Stimulated activated CD8-positive, alpha-beta memory T cell treated with anti-CD3 and anti-CD28 coated beads, Interleukin-7, amount 100 ng/mL, for 1 hour (primary cell): ENCODE measurements around the gene TP73.

Experiments used
- DNase-seq, 2 donors: peaks; one replicate each; pipeline ENCODE4 v3.0.0-alpha.2; 2020; ENCODE audit warnings: low read depth in 2 of 2

TP73 gene

DNA sequence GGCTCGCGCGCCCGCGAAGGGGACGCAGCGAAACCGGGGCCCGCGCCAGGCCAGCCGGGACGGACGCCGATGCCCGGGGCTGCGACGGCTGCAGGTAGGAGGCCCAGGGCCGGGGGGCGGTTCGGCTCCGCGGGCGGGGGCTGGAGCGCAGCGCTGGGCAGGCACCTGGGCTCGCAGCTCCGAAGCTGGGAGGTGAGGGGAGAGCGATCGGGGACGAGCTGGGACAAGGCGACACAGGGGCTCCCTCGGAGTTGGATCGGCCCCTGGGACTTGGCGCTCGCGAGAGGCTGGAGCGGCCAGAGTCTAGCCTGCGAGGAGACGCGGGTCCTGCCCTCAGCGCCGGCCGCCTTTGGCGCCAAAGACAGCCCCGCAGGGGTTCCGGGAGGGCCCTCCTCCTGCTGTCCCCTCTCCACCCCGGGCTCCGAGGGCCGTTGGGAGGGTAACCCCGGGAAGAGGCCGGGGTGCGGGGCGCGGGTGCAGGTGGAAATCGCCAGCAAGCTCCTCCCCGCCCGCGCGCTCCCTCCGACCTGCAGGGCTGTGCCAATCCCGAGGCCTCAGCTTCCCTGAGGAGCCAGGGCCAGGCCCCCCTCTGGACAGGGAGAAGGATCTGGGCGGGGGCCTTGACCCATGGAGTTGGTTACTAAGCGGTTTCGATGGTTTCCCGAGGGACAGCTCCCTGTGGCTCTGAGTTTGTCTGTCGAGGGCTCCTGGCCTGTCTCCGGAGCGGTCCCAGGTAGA, 401 bp downstream of the TP73 start:
- no peak for DNase-seq

DNA sequence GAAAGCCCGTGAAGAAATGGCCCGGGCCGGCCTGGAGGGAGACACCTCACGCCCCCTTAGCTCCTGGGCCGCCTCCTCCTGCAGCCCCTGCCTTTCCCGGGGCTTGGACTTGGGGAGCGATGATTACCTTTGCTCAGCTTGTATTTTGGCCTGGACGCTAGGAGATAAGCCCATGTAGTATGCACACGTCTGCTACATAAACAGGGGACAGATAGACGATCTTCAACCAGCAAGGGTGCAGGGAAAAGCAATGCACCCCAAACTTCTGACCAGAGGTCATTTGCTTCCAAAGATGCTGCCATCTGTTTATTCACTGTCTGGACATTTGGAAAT, 936 bp downstream of the TP73 start:
- no peak for DNase-seq

DNA sequence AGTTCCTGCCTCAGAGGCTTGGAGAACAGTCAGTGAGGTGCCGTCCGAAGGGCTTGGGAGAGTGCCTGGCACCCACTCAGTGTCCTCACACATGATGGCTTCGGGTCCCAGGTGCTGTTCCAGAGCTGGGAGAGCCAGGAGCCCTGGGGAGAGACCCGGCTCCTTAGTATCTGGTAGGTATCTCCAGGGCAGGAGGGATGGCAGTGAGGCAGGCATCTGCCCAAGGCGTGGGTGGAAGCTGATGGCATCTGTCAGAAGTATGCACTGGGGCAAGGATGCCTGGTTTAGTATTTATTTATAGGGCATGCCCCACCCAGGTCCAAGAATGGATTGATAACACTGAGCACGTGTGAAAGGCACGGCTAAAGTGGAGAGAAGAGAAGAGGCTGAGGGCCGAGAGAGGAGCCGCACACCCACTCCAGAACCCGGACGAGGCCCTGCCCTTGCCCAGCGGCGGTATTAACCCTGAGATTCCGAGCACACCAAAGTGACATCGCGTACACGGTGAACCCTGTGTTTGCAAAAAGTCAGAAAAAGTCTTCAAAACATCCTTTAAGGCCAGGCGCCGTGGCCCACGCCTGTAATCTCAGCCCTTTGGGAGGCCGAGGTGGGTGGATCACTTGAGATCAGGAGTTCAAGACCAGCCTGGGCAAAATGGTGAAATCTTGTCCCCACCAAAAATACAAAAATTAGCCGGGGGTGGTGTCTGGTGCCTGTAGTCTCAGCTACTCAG, 2.4 kb downstream of the TP73 start:
- no peak for DNase-seq

DNA sequence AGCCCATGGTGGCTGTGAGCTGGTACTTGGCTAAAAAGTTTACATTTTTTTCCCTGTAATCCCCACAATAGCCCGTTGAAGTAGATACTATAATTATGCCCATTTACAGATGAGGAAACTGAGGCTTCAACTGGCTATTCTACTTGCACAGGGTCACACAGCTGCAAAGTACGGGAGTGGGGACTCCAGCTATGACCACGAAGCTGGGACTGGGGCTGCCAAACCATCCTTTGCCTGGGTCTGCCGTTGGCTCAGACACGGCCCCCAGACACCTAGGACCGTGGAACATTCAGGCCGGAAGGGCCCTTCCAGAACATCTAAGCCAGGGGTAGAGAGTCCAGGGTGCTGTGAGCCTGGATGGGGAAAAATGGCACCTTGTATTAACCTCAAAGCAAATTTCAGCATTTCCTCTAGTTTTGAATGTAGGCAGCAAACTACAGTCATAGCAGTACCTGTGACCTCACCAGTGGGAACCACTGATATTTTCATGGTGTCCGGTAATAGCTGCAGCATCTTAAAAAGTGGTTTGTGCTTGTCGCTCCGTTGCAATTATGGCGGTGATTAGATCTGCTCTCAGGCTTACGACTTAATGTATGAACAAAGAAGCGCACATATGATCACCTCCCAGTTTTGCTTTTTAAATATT, 4.3 kb downstream of the TP73 start:
- DNase-seq = no peak

DNA sequence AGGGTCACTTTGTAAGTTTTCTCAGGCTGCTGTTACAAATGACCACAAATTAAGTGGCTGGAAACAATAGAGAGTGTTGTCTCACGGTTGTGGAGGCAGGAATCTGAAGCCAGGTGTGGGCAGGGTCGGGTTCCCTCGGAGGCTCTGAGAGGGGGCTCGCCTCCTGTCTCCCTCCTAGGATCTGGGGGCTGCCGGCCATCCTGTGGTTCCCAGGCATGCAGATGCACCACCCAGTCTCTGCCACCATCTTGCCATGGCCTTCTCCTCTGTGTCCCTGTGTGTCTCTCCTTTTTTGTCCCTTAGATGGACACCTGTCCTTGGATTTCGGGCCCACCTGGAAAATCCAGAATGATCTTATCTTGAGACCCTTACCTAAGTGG, 4.8 kb downstream of the TP73 start:
- DNase-seq = no peak

DNA sequence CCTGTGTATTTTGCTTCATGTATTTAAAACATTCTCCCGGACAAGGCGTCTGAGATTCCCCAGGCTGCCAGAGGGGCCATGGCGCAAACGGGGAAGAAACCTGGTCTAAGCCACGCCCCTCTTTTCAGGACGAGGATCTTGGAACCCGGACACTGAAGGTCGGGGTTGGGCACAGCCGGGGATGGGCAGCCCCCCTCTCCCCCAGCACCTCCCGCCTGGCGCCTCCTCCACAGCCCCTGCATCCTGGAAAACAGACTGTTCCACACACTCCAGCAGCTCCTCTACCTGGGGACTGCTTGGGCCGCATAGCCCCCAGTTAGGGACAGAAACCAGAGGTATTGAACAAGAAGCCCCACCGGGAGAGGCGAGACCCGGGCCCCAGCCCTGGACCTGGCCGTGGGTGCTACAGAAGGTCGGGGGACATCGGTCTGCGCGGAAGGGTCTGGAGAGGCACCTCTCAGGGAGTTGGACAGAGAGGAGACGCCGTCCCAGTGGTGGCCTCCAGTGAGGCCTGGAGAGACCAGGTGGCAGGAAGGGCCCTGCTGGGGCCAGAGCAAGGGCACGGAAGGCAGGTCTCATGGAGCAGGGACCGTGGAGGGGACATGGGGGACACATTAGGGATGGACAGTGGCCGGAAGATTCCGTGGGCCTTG, 5.4 kb downstream of the TP73 start:
- no peak for DNase-seq

DNA sequence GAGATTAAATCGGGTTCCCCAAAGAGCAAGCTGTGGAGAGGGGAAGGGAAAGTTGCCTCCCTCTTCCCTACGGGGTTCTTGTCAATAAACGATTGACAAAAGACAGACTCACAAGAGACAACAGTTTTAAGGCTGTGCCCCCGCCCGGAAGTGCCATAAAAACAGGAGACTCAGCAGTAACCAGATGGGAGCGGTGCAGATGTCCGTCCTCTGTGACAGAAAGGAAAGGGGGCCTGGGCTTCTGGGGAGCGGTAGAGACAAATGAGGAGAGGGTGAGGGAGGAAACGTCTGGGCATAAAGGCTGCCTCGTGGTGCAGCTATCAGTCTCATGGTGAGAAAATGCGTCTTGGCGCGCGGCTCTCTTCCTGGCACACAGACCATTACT, 5.9 kb downstream of the TP73 start:
- DNase-seq = no peak

DNA sequence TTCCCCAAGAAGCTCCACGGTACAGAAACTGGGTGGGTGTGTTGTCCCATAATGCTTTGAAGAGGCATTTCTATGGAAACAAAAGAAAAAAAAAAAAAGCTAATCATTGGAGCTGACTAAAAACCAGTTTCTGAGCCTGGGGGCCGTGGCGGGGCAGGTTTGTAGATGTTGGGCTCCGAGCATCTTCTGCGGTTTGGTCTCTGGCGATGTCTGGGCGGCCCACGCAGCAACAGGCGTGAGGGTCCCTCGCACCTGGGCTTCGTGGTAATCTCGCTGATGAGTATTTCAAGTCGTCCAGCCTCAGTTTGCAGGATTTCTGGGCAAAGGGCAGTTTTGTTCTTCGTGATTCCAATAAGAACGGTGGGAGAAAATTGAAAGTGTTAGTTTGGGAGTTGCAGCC, 6.8 kb downstream of the TP73 start:
- no peak for DNase-seq

DNA sequence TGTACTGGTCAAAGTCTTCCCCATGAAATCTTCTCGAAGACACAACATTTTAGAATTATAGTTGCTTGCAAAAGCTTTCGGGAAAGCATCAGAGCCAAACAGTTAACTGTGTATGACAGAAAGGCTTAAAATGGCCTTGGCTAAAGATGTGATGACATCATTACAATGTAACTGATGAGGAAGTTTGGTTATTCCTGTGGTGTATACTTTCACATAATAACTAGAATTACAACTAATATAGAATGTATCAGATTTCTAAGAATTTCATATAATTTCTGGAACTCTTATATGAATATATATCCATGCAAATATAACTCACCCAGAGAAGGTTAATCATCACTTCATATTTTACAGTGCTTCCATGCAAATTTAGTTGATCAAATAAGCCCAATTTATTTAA, 8.4 kb downstream of the TP73 start:
- no peak for DNase-seq

DNA sequence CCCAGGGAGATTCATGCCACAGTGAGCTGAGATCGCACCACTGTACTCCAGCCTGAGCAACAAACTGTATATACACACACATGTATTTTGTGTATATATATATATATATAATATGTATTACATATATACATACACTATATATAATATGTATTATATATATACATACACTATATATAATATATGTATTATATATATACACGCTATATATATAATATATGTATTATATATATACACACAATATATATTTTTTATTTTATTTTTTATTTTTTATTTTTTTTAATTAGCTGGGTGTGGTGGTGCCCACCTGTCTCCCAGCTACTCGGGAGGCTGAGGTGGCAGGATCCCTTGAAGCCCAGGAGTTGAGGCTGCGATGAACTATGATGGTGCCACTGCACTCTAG, 9.3 kb downstream of the TP73 start:
- no peak for DNase-seq

DNA sequence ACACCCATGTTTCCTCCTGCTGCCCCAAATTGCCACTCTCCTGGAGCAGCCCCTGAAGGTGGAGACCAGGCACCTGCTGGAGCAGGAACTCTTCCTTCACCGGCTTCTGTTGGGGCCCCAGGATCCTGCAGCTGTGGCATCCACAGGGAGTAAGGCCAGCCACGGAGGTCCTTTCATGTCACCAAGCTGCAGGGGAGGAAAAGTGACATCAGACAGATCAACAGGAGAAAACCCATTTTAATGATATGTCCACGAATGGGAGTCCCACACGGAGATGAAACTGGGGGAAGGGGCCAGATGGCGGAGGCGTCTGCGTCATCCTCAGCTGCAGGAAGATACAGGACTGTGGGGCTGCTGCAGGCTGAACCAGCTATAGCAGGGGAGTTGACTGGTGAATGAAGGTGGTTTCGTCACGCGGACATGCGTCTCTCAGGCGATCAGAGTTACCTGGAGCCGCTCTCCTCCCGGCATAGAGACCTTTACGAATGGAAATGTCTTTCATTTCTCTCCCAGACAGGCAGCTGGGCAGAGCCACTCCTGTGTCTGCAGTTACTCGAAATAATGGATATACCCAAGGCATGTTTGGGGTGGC, 9.9 kb downstream of the TP73 start:
- DNase-seq = no peak

DNA sequence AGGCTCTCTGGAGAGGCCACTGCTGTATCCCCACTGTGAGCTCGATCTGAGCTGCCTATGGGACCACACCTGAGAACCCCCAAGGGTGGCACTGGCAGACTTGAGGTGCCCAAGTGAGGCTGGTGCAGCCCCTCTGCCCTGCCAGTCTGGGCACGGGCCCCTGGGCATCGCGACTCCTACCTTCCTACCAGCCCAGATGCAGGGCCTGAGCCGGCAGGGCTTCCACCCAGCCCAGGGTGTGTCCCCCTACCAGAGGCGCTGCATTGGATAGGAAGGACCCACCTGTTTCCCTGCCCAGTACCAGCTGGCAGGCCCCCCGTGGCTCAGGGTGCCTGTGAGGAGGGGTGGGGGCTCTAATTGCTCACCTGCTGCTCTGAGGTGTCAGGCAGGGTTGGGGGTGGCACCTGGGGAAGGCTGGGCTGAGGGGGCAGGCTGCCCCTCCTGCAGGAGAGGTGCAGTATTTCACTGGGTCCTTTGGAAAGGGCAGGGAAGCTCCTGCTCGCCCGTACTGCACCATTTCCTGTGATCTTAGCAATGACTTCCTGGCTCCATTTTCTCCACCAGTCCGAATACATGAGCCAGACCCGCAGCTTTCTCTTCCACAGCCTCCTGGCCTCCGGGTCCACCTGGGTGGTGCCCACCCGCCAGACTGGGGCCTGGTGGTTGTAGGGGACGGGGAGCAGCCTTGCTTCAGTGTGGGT, 11.8 kb downstream of the TP73 start:
- DNase-seq = no peak

DNA sequence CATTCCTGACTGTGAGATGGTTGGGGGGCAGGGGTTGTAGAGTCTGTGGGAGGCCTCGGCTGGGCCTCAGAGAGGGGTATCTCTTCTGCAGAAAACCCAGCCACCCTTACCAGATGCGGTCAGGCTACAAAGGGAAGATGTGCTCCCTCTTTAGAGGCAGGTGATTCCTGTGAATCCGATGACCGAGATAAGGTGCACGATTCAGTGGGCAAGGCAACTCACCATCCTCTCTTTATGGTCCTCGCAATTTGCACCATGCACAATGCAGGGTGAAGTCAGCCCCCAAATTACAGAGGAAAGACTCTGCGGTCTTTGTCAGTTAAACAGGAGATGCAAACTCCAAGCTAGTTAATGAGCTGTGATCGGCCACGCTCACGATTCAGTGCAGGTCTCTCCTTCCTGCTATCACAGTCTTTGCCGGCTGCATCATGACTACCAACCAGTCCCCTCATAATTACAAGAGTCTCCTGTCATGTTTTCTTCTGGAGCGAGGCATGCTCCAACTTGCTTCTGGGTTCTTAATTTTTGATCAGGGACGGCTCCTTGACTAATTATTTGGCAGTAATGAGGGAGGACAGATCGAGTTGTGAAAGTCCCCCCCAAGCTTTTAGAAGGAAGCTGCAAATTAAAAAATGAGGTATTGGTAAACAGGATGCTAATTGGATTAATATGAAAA, 12.5 kb downstream of the TP73 start:
- DNase-seq = no peak

DNA sequence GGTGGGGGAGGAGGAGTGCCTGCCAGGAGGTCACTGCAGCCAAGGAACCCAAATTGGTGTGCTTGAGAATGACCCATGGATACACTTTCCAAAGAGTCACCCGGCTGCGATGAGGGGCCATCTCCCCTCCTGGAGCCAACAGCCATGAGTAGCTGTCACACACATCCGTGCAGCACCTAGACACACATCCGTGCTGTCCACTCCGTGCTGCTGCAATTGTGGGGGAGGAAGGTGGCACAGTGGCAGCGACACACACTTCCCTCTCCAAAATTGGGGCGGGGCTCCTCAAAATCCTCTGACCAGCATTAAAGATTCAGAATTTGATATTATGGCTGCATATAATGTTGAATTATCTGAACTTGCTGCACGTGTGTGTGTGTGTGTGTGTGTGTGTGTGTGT, 15.8 kb downstream of the TP73 start:
- DNase-seq = no peak

DNA sequence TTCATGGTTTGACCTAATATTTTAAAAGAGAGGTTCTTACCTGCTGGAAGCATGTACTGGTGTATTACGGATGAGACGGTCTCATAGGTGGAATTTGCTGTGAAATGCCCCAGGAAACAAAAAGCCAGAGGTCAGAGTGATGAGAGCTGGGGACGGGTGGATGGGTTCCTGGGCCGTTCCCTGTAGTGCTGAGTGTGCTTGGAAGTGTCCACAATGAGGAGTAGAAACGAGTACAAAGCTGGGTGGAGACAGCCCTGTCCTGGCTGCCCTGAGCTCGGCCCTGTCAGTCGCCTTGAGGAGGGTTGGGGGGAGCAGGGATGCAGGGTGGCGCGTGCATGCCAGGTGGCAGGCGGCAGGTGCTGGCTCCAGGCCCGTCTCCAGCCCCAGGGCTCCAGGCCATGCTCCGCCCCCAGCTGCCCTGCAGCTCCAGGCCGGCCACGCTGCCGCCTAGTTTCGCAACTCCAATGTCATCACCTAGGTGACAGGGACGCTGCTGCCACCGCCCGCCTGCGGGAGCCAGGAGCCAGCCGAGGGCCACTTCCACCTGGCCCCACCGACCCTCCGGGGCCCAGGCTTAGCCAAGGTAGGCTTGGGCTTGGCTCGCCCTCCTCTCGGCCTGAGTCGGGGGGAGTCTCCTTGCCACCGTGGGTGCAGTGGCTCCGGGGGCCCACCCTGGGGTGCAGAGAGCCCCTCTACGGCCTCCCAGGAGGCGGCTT, 16.4 kb downstream of the TP73 start:
- DNase-seq = no peak

DNA sequence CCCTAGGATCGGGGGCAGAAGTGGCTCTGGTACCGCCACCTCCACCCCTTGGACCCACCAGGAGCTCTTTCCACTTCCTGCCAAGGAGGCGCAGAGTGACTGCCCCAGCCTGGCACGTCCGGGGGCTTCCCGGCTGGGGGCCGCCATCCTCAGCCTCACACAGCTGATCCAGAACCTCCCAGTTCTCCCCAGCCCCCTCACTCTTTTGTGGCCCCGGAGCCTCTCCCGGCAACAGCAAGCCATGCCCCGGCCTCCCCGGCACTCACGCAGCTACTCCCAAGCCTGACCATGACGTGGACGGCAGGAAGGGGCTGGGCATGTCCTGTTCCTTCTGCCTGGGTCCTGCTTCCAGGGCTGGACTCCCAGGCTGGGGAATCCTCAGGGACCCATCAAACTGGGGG, 17.1 kb downstream of the TP73 start:
- no peak for DNase-seq

DNA sequence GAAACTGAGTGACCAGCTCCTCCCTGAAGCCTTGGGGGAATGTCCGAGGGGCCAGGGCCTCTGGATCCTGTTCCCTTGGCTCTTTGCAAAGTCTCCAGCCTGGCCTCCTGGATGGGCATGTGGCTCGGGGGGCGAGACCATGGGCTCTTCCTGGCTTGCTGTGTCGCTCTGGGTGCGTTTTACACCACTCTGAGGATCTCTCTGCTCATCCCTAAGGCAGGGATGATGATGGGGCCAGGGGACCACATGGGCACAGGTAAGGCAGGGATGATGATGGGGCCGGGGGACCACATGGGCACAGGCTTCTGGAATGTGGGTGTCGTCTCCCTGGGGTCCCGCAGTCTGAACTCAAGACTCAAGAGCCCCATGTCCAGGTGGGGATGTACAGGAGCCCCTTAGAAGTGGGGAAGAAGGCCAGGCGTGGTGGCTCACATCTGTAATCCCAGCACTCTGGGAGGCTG, 17.7 kb downstream of the TP73 start:
- no peak for DNase-seq

DNA sequence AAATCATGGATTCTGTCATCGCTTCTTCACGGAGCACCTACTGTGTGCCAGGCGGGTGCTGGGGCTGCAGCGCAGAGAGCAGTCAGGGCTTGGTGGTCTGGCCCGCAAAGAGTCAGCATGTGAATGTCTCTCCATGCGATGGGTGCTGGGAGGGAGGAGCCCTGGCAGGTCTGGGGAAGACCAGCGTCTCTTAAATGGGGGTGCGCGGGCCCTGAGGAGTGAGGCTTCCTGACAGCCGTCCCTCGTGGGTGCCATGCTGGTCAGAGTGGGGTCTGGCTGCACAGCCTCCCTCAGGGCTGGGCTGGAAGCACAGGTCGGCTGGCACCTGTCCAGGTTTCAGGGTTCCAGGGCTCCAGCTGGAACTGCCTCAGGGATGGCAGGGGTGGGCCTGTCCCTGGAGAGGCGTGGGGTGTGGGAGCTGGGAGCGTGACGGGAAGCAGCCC, 18.5 kb downstream of the TP73 start:
- no peak for DNase-seq

DNA sequence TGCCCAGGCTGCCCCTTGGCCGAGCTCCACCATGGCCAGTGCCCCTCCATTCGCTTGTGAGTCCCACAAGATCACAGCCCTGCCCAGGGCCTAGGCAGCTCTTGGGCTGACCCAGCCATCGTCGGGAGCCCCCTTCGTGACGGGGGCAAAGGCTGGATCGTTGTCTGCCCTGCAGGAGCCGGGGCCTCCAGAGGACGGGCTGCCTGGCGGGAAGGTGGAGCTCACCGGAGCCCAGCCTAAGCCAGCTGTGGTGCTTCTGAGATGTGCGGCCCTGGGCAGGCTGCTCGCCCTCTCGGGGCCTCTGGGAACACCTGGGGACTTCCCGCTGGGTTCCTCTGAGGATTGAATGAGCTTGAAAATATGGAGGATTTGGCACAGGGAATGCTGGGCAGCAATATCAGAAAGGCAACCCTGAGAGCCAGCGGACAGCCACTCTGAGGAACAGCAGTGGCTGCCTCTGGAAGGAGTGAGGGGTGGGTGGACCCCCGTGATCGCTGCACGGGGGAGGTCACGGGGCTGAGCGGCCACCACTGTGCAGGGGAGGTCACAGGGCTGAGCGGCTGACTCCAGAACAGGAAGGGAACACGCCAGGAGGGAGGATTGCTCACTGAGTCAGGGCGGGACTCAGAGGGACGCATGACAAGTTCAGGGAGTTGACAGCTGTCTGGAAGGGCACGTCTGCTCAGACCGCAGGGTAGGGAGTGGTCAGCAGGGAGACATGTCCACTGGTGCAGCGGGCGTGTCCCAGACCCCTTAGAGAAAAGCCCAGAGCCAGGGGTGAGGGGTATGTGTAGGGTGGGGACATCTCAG, 19.3 kb downstream of the TP73 start:
- no peak for DNase-seq
